GM12878 (cell line): ENCODE results near the gene UNC5B.

Experiments
- CTCF ChIP-seq, 3 experiments: IDR thresholded peaks in 2 of 3; conservative IDR thresholded peaks in 1 of 3; 2 replicates each; pipeline ENCODE4 v1.5.1; 2011; ENCODE audit warnings: low read depth in 3 of 3, low read length in 3 of 3, mild to moderate bottlenecking in 3 of 3, control low read depth in 2 of 3, moderate library complexity in 2 of 3, inconsistent platforms in 1 of 3, mixed read lengths in 1 of 3; ENCODE audit not compliant: control insufficient read depth in 2 of 3, insufficient read depth in 1 of 3; ENCODE audit errors: extremely low read depth in 1 of 3
- FOXK2 ChIP-seq: fragments of 450-650 bp; IDR thresholded peaks from 2 replicates; pipeline ENCODE4 v1.6.1; 2017; ENCODE audit warnings: mild to moderate bottlenecking, moderate library complexity

- no peak for TF ChIP-seq CTCF (IDR thresholded peaks at IDR 0.05 in 2 of 3, conservative IDR thresholded peaks at IDR 0.05 in 1 of 3; ENCODE audit: control insufficient read depth in 2 of 3, extremely low read depth in 1 of 3, insufficient read depth in 1 of 3, low read depth in 3 of 3, low read length in 3 of 3)
- no peak for TF ChIP-seq FOXK2
Measured at GRCh38 chr10:71296086-71296485, 83.7 kb downstream of the UNC5B start.
